Osteoblast (primary cell): ENCODE measurements around the gene ZNF709. TPM values are rescaled to one million over a fixed set of nuclear protein-coding genes. Genes with fewer than 3 reads are reported as not detected.

Experiments
- DNase-seq: peaks from one replicate; pipeline ENCODE4 v3.0.0; 2011; ENCODE audit warnings: low spot score, mixed read lengths; ENCODE audit not compliant: insufficient read length; ENCODE audit errors: missing footprints
- H2AFZ ChIP-seq: 2 replicates; pipeline ENCODE4 v1.6.0; 2011; ENCODE audit warnings: mild to moderate bottlenecking, low read length
- H3K27ac ChIP-seq: 2 replicates; pipeline ENCODE4 v1.5.1; 2011; ENCODE audit warnings: mild to moderate bottlenecking, low read depth, low read length, moderate library complexity
- H3K27me3 ChIP-seq: 2 replicates; pipeline ENCODE4 v1.6.0; 2012; ENCODE audit warnings: mild to moderate bottlenecking, control low read depth, inconsistent platforms, low read length, moderate library complexity; ENCODE audit not compliant: insufficient read depth
- H3K36me3 ChIP-seq: 2 replicates; pipeline ENCODE4 v1.5.1; 2011; ENCODE audit warnings: mild to moderate bottlenecking, low read length, control low read depth, moderate library complexity; ENCODE audit not compliant: insufficient read depth
- H3K4me1 ChIP-seq: 2 replicates; pipeline ENCODE4 v1.5.1; 2011; ENCODE audit warnings: mild to moderate bottlenecking, low read length, control low read depth, moderate library complexity; ENCODE audit not compliant: insufficient read depth
- H3K4me2 ChIP-seq: 2 replicates; pipeline ENCODE4 v1.6.0; 2011; ENCODE audit warnings: mild to moderate bottlenecking, low read length; ENCODE audit not compliant: insufficient read depth
- H3K4me3 ChIP-seq: fragments of 200-600 bp; sonication (generic); 3 replicates; pipeline ENCODE4 v1.5.1; 2012; ENCODE audit warnings: mild to moderate bottlenecking, low read length, inconsistent platforms; ENCODE audit not compliant: insufficient read depth
- H3K79me2 ChIP-seq: 2 replicates; pipeline ENCODE4 v1.6.0; 2012; ENCODE audit warnings: mild to moderate bottlenecking, low read length, control low read depth, inconsistent platforms; ENCODE audit not compliant: insufficient read depth
- H3K9me3 ChIP-seq: 2 replicates; pipeline ENCODE4 v1.5.1; 2011; ENCODE audit warnings: low read depth, low read length, control low read depth
- H4K20me1 ChIP-seq: 2 replicates; pipeline ENCODE4 v1.6.0; 2012; ENCODE audit warnings: mild to moderate bottlenecking, low read length, control low read depth; ENCODE audit not compliant: insufficient read depth
- CTCF ChIP-seq: IDR thresholded peaks from 2 replicates; pipeline ENCODE4 v1.5.1; 2011; ENCODE audit warnings: mild to moderate bottlenecking, low read depth, low read length, moderate library complexity; ENCODE audit errors: extremely low read depth
- total RNA-seq: library from RNA; depleted of rRNA; stranded (reverse); fragments of >200 nt; gene quantifications from 2 replicates; pipeline ENCODE4 v1.2.3, GENCODE V29; 2012

ZNF709 gene
- 5.0 and 5.1 TPM in 2 replicates for total RNA-seq

- peak within 1 kb of the TSS; percentile 96 for H3K4me3 ChIP-seq
- peak; percentile 97 for DNase-seq
- TF ChIP-seq CTCF = no peak
- peaks cover 3% of the 10 kb centered on the region for H4K20me1 ChIP-seq
- no peaks in the 10 kb centered on the region for H3K27me3 ChIP-seq
- H3K79me2 ChIP-seq = peaks cover 20% of the 10 kb centered on the region
- peaks cover 11% of the 10 kb centered on the region for H3K4me1 ChIP-seq
- H3K27ac ChIP-seq = peak within 1 kb of the TSS; percentile 52
- H3K9me3 ChIP-seq = no peaks in the 10 kb centered on the region
- no peaks in the 10 kb centered on the region for H3K36me3 ChIP-seq
- H3K4me2 ChIP-seq = peak within 1 kb of the TSS; percentile 99
- H2AFZ ChIP-seq = peak within 1 kb of the TSS; percentile 95
Observed at GRCh38 chr19:12484371-12485051, at the start of gene ZNF709. Gene ZNF709, minus strand, starts transcription at chr19:12484816. Its CDS starts 159 bp downstream, at chr19:12484657.

GRCh38 chr19:12527034-12527836 is 42.6 kb upstream of the ZNF709 start:
- no peak for DNase-seq
- no peak overlapping the region for H3K27ac ChIP-seq
- H3K27me3 ChIP-seq = no peaks in the 10 kb centered on the region
- no peak overlapping the region for H3K4me2 ChIP-seq
- H3K9me3 ChIP-seq = peaks cover 64% of the 10 kb centered on the region
- peaks cover 47% of the 10 kb centered on the region for H3K36me3 ChIP-seq
- H3K4me3 ChIP-seq = no peak overlapping the region
- TF ChIP-seq CTCF = no peak
- no peaks in the 10 kb centered on the region for H4K20me1 ChIP-seq
- no peak overlapping the region for H2AFZ ChIP-seq
- H3K4me1 ChIP-seq = no peaks in the 10 kb centered on the region
- H3K79me2 ChIP-seq = peaks cover 21% of the 10 kb centered on the region

GRCh38 chr19:12526542-12526941 is 41.9 kb upstream of the ZNF709 start:
- Histone ChIP-seq H3K79me2 (peaks cover 16% of the 10 kb centered on the region), H3K4me3 (no peak overlapping the region), H3K9me3 (peaks cover 67% of the 10 kb centered on the region), H3K4me1 (no peaks in the 10 kb centered on the region), H2AFZ (no peak overlapping the region), H3K4me2 (no peak overlapping the region), H4K20me1 (no peaks in the 10 kb centered on the region), H3K36me3 (peaks cover 43% of the 10 kb centered on the region), H3K27me3 (no peaks in the 10 kb centered on the region), H3K27ac (no peak overlapping the region)
- no peak for TF ChIP-seq CTCF
- DNase-seq = no peak

GRCh38 chr19:12521996-12522395 is 37.4 kb upstream of the ZNF709 start:
- Histone ChIP-seq H3K27ac (no peak overlapping the region), H3K36me3 (peaks cover 19% of the 10 kb centered on the region), H3K4me1 (no peaks in the 10 kb centered on the region), H2AFZ (no peak overlapping the region), H3K9me3 (peaks cover 45% of the 10 kb centered on the region), H3K4me2 (no peak overlapping the region), H4K20me1 (no peaks in the 10 kb centered on the region), H3K27me3 (no peaks in the 10 kb centered on the region), H3K4me3 (no peak overlapping the region), H3K79me2 (no peaks in the 10 kb centered on the region)
- DNase-seq = no peak
- no peak for TF ChIP-seq CTCF
